Endodermal cell (in vitro differentiated cells): ENCODE measurements around the gene PSMD2. TPM values are rescaled to one million over a fixed set of nuclear protein-coding genes. Genes with fewer than 3 reads are reported as not detected.

ENCODE experiments used
- DNase-seq: peaks from one replicate; pipeline ENCODE4 v3.0.0-alpha.2; 2017
- H3K27ac ChIP-seq: 2 replicates; pipeline ENCODE4 v1.5.1; 2013; ENCODE audit warnings: mild to moderate bottlenecking, low read depth, low read length, moderate library complexity
- H3K27me3 ChIP-seq: 2 replicates; pipeline ENCODE4 v1.6.1; 2013; ENCODE audit warnings: mild to moderate bottlenecking, low read length, moderate library complexity; ENCODE audit not compliant: insufficient read depth, control insufficient read depth, poor library complexity, severe bottlenecking
- H3K36me3 ChIP-seq: 2 replicates; pipeline ENCODE4 v1.7.0; 2013; ENCODE audit warnings: mild to moderate bottlenecking, low read length, moderate library complexity; ENCODE audit not compliant: control insufficient read depth, insufficient read depth
- H3K4me1 ChIP-seq: one replicate; pipeline ENCODE4 v1.7.0; 2013; ENCODE audit warnings: low read length; ENCODE audit not compliant: control insufficient read depth, insufficient read depth
- H3K4me3 ChIP-seq: 2 replicates; pipeline ENCODE4 v1.5.1; 2013; ENCODE audit warnings: mild to moderate bottlenecking, low read length, moderate library complexity
- H3K9ac ChIP-seq: 2 replicates; pipeline ENCODE4 v1.6.1; 2013; ENCODE audit warnings: mild to moderate bottlenecking, low read length, moderate library complexity; ENCODE audit not compliant: poor library complexity, severe bottlenecking; ENCODE audit errors: extremely low read depth
- H3K9me3 ChIP-seq: 2 replicates; pipeline ENCODE4 v1.6.1; 2013; ENCODE audit warnings: mild to moderate bottlenecking, low read length, moderate library complexity; ENCODE audit not compliant: control insufficient read depth
- H3K27ac Mint-ChIP-seq: 2 replicates; pipeline ENCODE4 v1.8.0; 2020; ENCODE audit warnings: mixed read lengths
- H3K27me3 Mint-ChIP-seq: 2 replicates; pipeline ENCODE4 v1.8.0; 2021; ENCODE audit warnings: mild to moderate bottlenecking, mixed read lengths; ENCODE audit not compliant: insufficient read depth
- H3K36me3 Mint-ChIP-seq: 2 replicates; pipeline ENCODE4 v1.8.0; 2020; ENCODE audit warnings: low read depth, mixed read lengths
- H3K4me1 Mint-ChIP-seq: 2 replicates; pipeline ENCODE4 v1.8.0; 2020; ENCODE audit warnings: mixed read lengths
- H3K4me3 Mint-ChIP-seq: 2 replicates; pipeline ENCODE4 v1.8.0; 2020; ENCODE audit warnings: mild to moderate bottlenecking, moderate library complexity, mixed read lengths
- H3K9me3 Mint-ChIP-seq: 2 replicates; pipeline ENCODE4 v1.8.0; 2020; ENCODE audit warnings: mild to moderate bottlenecking, mixed read lengths
- WGBS, 2 experiments: methylation state at CpG; one replicate each; pipeline versions ENCODE4 v1.1.5 to v1.1.7; 2013; ENCODE audit warnings: missing lambda C conversion rate in 2 of 2, mixed read lengths in 1 of 2; ENCODE audit not compliant: insufficient coverage in 1 of 2, insufficient read length in 1 of 2; 5-methylcytosine and 5-hydroxymethylcytosine counted together
- total RNA-seq, 2 donors: library from RNA; stranded (reverse); fragmentation: NEBNext Ultra II Directional in 1 of 2; extraction: Animal tissue kit (Norgen Biotek cat#: 25700) in 1 of 2; gene quantifications; 2 replicates in 1 of 2; 3 replicates in 1 of 2; pipeline ENCODE4 v1.2.1, GENCODE V29; 2021
- TF ChIP-seq, protein P1 (sequence below): fragments of 200-600 bp; sonication (generic); conservative IDR thresholded peaks from 2 replicates; pipeline ENCODE4 v1.5.0; 2021; ENCODE audit warnings: antibody characterized with exemption, mild to moderate bottlenecking

The PSMD2 gene
- total RNA-seq, 2 donors from 2014 or later = 332 TPM

DNA sequence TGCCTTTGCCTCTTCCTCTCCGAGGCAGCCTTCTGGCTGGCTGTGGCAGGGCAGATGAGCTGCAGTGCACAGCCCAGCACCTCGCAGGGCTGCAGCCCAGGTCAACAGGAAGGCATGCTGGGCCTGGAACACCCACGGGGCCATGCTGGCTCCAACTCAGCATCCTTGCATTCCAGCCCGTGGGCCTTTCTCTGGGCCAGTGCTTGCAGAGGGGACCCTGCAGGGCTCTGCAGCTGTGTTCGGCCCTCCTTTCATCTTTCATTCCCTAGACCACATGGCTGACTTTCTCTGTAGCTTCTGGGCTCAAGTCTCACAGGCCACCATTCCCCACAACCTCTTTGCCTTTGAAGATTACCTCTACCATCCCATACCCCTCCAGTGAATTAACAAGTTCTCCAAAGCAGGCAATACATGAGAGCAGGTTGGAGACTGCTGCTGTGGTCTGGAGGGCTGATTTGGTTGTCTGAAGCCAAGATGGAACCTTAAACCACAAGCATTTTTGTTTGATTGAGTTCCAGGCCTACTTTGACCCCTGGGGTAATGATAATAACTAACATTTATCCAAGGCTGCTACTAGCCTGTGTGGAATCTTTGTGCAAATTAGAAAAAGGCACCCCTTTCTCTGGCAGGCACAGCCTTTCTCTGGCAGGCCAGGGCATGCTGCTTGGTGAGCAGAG, 44.3 kb downstream of the PSMD2 start:
- no peak overlapping the region for H3K4me3 Mint-ChIP-seq
- H3K9ac ChIP-seq = no peak overlapping the region
- peaks cover 26% of the 10 kb centered on the region for H3K36me3 ChIP-seq
- no peak for DNase-seq
- H3K27me3 ChIP-seq = no peaks in the 10 kb centered on the region
- no peaks in the 10 kb centered on the region for H3K9me3 Mint-ChIP-seq
- peaks cover 30% of the 10 kb centered on the region for H3K36me3 Mint-ChIP-seq
- H3K27ac Mint-ChIP-seq = no peak overlapping the region
- peaks cover 2% of the 10 kb centered on the region for H3K27me3 Mint-ChIP-seq
- no peaks in the 10 kb centered on the region for H3K9me3 ChIP-seq
- H3K4me1 Mint-ChIP-seq = peaks cover 12% of the 10 kb centered on the region
- TF ChIP-seq, protein P1, sequence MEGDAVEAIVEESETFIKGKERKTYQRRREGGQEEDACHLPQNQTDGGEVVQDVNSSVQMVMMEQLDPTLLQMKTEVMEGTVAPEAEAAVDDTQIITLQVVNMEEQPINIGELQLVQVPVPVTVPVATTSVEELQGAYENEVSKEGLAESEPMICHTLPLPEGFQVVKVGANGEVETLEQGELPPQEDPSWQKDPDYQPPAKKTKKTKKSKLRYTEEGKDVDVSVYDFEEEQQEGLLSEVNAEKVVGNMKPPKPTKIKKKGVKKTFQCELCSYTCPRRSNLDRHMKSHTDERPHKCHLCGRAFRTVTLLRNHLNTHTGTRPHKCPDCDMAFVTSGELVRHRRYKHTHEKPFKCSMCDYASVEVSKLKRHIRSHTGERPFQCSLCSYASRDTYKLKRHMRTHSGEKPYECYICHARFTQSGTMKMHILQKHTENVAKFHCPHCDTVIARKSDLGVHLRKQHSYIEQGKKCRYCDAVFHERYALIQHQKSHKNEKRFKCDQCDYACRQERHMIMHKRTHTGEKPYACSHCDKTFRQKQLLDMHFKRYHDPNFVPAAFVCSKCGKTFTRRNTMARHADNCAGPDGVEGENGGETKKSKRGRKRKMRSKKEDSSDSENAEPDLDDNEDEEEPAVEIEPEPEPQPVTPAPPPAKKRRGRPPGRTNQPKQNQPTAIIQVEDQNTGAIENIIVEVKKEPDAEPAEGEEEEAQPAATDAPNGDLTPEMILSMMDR = no peak
- 64 to 86% methylated on average over 3 to 5 of the region's 5 CpGs for WGBS, 2 experiments
- no peak overlapping the region for H3K4me3 ChIP-seq
- H3K4me1 ChIP-seq = no peaks in the 10 kb centered on the region
- no peak overlapping the region for H3K27ac ChIP-seq

DNA sequence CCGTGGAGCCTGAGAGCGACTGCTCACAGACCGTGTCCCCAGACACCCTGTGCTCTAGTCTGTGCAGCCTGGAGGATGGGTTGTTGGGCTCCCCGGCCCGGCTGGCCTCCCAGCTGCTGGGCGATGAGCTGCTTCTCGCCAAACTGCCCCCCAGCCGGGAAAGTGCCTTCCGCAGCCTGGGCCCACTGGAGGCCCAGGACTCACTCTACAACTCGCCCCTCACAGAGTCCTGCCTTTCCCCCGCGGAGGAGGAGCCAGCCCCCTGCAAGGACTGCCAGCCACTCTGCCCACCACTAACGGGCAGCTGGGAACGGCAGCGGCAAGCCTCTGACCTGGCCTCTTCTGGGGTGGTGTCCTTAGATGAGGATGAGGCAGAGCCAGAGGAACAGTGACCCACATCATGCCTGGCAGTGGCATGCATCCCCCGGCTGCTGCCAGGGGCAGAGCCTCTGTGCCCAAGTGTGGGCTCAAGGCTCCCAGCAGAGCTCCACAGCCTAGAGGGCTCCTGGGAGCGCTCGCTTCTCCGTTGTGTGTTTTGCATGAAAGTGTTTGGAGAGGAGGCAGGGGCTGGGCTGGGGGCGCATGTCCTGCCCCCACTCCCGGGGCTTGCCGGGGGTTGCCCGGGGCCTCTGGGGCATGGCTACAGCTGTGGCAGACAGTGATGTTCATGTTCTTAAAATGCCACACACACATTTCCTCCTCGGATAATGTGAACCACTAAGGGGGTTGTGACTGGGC, 45.7 kb downstream of the PSMD2 start:
- Histone ChIP-seq H3K4me1 (no peaks in the 10 kb centered on the region), H3K4me3 (no peak overlapping the region), H3K27ac (peak overlapping the region; percentile 24), H3K9ac (no peak overlapping the region), H3K9me3 (no peaks in the 10 kb centered on the region), H3K36me3 (peaks cover 29% of the 10 kb centered on the region), H3K27me3 (no peaks in the 10 kb centered on the region)
- no peaks in the 10 kb centered on the region for H3K27me3 Mint-ChIP-seq
- no peaks in the 10 kb centered on the region for H3K9me3 Mint-ChIP-seq
- H3K4me1 Mint-ChIP-seq = peaks cover 20% of the 10 kb centered on the region
- 87 to 91% methylated on average over 14 to 23 of the region's 24 CpGs for WGBS, 2 experiments
- H3K36me3 Mint-ChIP-seq = peaks cover 34% of the 10 kb centered on the region
- DNase-seq = no peak
- no peak overlapping the region for H3K4me3 Mint-ChIP-seq
- H3K27ac Mint-ChIP-seq = no peak overlapping the region
- TF ChIP-seq, protein P1 = no peak

DNA sequence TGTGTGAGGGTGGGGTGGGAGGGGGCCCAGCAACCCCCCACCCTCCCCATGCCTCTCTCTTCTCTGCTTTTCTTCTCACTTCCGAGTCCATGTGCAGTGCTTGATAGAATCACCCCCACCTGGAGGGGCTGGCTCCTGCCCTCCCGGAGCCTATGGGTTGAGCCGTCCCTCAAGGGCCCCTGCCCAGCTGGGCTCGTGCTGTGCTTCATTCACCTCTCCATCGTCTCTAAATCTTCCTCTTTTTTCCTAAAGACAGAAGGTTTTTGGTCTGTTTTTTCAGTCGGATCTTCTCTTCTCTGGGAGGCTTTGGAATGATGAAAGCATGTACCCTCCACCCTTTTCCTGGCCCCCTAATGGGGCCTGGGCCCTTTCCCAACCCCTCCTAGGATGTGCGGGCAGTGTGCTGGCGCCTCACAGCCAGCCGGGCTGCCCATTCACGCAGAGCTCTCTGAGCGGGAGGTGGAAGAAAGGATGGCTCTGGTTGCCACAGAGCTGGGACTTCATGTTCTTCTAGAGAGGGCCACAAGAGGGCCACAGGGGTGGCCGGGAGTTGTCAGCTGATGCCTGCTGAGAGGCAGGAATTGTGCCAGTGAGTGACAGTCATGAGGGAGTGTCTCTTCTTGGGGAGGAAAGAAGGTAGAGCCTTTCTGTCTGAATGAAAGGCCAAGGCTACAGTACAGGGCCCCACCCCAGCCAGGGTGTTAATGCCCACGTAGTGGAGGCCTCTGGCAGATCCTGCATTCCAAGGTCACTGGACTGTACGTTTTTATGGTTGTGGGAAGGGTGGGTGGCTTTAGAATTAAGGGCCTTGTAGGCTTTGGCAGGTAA, 46.5 kb downstream of the PSMD2 start:
- peaks cover 37% of the 10 kb centered on the region for H3K36me3 Mint-ChIP-seq
- TF ChIP-seq, protein P1 = peak; percentile 82
- no peak overlapping the region for H3K4me3 Mint-ChIP-seq
- 44 to 46% methylated on average over 8 to 14 of the region's 14 CpGs for WGBS, 2 experiments
- peak overlapping the region; percentile 96 for H3K27ac Mint-ChIP-seq
- Histone ChIP-seq H3K27me3 (no peaks in the 10 kb centered on the region), H3K36me3 (peaks cover 35% of the 10 kb centered on the region), H3K27ac (peak overlapping the region; percentile 60), H3K9me3 (no peaks in the 10 kb centered on the region), H3K9ac (no peak overlapping the region), H3K4me3 (no peak overlapping the region), H3K4me1 (no peaks in the 10 kb centered on the region)
- peak; percentile 94 for DNase-seq
- peaks cover 22% of the 10 kb centered on the region for H3K4me1 Mint-ChIP-seq
- no peaks in the 10 kb centered on the region for H3K27me3 Mint-ChIP-seq
- H3K9me3 Mint-ChIP-seq = no peaks in the 10 kb centered on the region
